NCI-H1694 (cell line): Measurements from ENCODE around the gene COL8A1.
"Not testable (repeated sequence)": the region's sequence is repeated elsewhere in the genome, so short reads cannot be mapped to it uniquely, and the experiment has no call there.

Source experiments
- DNase-seq: peaks from one replicate; lab custom pipeline; 2025; lab: John Stamatoyannopoulos, UW

The COL8A1 gene

GRCh38 chr3:99638167-99638948, at the start of gene COL8A1:
COL8A1 (plus strand) TSS chr3:99638594; CDS start chr3:99790683, 152,089 bp downstream.
- DNase-seq: no peak

- DNase-seq: not testable (repeated sequence)
Measured at GRCh38 chr3:99589168-99589567, 49.2 kb upstream of the COL8A1 start.

DNA sequence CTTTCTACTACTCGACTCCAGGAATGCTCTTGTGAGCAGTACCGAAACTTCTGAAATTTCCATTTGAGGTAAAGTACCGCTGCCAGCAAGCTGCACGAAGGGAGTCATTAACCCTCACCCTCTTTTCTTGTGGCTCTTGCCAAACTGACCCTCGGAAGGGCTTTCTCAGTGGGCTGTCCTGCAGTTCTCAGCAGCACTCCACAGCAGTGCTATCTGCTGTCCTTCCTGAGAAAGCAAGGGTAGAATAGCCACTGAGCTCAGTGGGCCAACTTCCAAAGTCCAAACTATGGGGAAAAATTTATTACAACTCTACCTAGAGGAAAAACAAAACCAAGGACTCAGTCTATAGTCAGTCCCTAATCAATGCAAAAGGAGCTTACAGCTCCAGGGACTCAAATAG, 38.5 kb upstream of the COL8A1 start:
- no peak for DNase-seq

DNA sequence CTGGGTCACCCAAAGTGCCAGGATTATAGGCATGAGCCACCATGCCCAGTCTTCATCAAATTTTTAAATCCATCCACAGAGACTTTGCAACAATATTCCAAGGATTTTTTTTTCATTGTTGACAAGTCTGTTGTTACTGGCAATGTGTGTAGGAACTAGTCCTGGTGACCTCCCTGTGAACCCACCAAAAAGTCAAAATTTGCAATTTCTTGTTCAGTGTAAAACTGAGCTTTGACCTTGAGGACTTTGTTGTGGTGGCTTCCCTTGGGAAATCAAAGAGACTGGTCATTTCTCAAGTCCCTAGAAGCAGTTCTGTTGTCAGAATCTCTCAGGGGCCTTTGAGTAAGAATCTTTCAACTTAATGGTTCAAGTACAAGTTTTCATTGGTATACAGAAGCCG, 36.9 kb upstream of the COL8A1 start:
- DNase-seq: no peak

- DNase-seq: no peak
Measured at GRCh38 chr3:99602183-99602582, 36.2 kb upstream of the COL8A1 start.

GRCh38 chr3:99607151-99607550, 31.2 kb upstream of the COL8A1 start:
- DNase-seq: no peak

DNA sequence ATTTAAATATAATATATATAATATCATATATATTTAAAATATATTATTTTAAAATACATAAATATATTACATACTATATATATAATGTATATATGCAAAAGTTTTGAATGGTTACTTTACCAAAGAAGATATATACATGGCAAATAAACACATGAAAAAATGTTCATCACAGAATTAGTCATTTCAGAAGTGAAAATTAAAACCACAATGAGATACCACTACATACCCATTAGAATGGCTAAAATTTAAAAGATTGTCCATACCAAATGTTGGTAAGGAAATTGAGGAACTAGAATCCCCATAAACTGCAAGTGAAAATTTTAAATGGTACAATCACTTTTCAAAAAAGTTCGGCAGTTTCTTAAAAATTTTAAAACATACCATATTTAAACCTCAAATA, 23.6 kb upstream of the COL8A1 start:
- no peak for DNase-seq

DNA sequence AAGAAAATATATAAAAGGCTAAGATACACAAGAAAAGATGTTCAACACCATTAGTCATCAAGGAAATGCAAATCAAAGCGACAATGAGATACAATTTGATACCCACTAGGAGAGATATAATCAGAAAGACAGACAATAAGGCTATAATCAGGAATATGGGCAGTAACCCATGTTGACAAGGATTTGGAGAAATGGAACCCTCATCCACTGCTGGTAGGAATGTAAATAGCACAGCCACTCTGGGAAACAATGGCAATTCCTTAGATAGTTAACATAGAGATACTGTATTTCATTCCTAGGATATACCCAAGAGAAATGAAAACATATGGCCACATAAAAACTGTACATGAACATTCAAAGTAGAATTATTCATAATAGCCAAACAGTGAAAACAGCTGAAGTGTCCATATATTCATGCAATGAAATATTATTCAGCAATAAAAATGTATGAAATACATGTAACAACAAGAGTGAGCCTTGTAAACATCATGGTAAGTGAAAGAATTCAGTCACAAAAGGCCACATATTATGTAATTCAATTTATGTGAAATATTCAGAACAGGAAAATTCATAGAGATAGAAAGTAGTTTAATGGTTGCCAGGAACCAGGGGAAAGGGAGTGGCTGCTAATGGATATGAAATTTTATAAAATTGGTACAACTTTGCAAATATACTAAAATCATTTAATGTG, 18.2 kb upstream of the COL8A1 start:
- no peak for DNase-seq

DNA sequence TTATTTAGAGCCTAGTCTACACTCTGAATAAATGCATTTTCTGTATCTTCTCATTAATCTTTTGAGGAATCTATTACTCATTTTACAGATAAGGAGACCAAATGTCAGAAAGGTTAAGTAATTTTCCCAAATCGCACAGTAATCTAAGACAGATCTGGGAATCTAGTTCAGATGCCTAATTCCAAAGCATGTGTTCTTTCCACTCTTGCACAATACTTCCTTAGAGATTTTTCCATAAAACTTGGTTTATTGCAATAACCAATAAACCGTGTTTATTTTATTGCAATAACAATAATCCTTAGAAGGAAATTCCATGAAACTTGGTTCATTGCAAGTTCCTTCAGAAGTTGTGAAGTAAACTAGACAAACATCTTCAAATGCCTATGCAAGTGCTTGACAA, 17.4 kb upstream of the COL8A1 start:
- no peak for DNase-seq

- no peak for DNase-seq
Measured at GRCh38 chr3:99624496-99625236, 13.7 kb upstream of the COL8A1 start.

DNA sequence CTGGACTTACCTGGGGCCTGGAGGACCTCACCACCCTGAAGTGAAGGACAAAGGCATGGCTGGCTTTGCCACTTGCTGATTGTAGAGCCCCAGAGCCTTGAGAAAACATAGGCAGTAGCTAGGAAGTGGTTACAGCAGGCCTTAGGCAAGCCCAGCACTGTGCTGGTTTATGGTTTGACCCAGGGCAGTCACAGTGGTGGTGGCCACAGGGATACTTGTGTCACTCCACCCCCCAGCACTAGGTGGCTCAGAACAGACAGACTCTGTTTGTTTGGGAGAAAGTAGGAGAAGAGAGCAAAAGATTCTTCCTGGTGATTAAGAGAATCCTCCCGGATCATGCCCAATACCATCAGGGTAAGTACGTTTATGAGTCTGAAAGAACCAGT, 13.2 kb upstream of the COL8A1 start:
- DNase-seq: no peak

- no peak for DNase-seq
Measured at GRCh38 chr3:99625643-99626416, 12.6 kb upstream of the COL8A1 start.

DNA sequence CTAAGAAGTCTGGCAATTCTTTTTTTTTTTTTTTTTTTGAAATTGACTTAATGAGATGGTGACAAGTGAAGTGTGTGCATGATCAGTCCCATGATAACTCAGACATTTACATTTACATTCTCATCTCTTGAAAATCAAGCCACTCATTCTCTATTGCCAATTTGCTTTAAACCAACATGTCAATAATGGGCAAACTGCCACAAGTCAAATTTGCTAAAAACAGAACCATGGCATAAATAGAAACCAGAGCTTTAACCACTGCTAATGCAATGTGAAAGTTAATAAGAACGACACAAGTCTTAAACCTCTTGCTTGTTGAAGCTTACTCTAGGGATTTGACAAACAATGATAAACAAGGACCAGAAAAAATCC, 12.0 kb upstream of the COL8A1 start:
- DNase-seq: no peak

GRCh38 chr3:99627062-99627826, 11.2 kb upstream of the COL8A1 start:
- no peak for DNase-seq

DNA sequence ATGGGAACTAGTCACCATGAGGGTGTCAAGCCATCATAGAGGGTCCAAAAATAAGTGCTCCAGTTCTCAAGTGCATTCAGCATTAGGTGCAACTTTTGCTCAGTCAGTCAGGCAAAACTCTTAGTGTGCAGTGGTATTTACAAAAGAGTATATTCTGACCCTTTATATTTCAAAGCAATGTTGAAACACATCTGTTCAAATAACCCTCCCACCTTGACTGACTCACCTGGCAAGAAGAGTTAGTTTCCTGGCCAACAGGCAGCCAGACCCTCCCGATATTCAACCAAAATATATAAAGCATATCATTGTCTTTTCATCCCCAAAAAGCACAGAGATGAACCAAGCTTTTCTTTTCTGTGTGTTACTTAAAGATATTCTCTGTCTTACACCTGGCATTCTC, 7.6 kb upstream of the COL8A1 start:
- no peak for DNase-seq

DNA sequence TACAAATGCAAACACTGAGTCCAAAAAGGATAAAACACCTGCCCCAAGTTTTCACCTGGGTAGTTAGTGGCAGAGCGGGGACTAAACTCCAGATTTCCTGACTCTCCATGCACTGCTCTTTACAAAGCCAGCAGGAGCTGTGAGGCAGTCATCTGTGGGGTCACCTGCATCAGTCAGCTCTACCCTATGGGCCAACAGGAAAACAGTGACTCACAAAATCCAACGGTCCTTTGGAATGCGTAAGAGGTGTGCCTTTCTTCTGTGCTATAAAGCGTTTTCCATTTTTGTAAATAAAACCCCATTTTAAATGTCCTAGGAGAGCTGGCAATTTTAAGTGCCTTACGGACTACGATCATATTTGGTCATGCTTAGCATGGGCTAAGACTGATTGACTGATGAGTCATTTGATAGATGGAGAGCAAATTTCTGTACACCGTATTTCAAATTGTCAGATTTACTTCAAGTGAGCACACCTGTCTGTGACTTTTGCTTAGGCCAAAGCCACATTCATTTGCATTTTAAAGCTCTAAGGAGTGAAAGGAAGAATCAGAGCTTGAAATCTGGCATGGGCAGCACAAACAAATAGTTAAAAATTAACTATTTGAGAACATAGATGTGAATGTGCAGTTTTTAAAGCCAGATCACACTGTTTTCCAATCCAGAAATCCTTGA, 4.4 kb upstream of the COL8A1 start:
- no peak for DNase-seq

- DNase-seq: no peak
Measured at GRCh38 chr3:99634881-99635280, 3.5 kb upstream of the COL8A1 start.

DNA sequence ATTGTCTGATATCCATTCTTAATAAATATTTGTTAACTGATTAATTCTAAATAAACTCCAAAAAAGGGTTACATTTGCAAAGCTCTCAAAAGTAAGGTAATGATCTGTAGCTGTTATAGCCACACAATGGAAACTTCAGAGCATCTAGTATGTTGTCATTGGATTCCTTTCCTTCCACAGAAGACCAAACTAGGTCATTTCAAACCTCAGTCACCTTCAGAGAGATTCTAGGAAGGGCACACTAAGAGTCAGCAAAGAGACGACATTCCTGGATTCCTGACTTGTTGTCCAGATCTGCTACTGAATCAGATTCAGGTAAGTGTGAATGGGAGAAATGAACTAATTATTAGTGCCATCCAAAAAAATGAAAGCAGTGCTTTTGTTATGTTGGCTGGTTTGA, 3.0 kb upstream of the COL8A1 start:
- no peak for DNase-seq

GRCh38 chr3:99637016-99637367, 1.4 kb upstream of the COL8A1 start:
- DNase-seq: no peak

GRCh38 chr3:99637368-99638111, 854 bp upstream of the COL8A1 start:
- no peak for DNase-seq
